ENCODE measurements around the gene ING2. TPM values are rescaled to one million over a fixed set of nuclear protein-coding genes. Genes with fewer than 3 reads are reported as not detected.
"Not testable (repeated sequence)": the region's sequence is repeated elsewhere in the genome, so short reads cannot be mapped to it uniquely, and the experiment has no call there.

Gene ING2, protein sequence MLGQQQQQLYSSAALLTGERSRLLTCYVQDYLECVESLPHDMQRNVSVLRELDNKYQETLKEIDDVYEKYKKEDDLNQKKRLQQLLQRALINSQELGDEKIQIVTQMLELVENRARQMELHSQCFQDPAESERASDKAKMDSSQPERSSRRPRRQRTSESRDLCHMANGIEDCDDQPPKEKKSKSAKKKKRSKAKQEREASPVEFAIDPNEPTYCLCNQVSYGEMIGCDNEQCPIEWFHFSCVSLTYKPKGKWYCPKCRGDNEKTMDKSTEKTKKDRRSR
- 4.8 and 8.1 TPM in 2 replicates for total RNA-seq (2014; rRNA removed; shearing (Covaris generic))

- peak; percentile 49 for DNase-seq (ENCODE audit: low spot score)
Observed at GRCh38 chr4:183504930-183505610, at the start of gene ING2. Gene ING2, plus strand, starts transcription at chr4:183505058. Its CDS starts 138 bp downstream, at chr4:183505196.

DNA sequence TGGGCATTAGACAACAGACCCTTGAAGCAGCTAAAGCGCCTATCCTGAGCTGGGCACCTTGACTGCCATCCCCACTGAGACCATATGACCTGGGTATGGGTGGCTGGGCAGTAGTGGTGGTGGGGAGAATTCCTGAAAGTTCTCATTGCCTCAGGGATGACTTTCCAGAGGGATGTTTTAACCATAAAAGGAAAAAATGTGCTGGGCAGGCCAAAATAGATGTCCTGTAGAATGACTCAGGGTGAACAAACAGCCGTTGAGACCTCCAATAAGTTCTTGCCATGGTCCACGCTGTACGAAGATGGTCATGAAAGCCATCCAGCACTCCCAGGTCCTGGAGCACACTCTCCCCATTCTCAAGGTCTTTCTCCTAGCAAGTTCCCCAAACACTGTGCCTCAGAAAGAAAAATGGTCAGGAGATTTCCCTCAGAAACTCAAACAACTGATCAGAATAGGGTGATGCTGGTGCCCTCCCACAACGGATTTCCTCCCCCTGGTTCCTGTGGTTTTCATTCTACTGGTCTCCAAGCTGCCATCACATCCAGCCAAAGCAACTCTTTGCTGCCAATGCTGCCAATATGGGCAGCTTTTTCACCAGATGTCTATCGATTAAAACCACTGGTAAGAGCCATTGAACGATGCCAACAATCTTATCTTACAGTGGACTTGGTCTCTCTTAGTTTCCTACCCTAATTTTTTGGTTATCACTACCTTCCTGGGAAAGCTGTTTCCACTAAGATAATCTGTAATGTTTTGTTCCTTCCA, 49.2 kb upstream of the ING2 start:
- no peak for DNase-seq (ENCODE audit: low spot score)

DNA sequence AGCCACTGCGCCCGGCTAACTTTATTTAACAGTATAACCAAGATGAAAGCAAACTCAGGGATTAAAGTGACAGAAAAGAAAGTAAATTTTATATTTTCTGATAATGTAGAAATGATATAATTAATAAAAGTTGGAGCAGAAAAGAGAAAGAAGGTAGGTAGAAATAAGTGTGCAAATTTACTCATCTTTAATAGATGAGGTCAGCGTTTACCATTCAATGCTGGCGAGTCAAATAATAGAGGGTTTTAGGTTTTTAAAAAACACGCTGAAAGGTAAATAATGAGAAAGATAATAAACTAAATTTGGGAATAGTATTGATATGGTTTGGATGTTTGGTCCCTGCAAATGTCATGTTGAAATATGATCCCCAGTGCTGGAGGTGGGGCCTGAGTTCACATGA, 46.9 kb upstream of the ING2 start:
- no peak for DNase-seq (ENCODE audit: low spot score)

GRCh38 chr4:183463903-183464619, 40.8 kb upstream of the ING2 start:
- DNase-seq (ENCODE audit: low spot score) = not testable (repeated sequence)

- not testable (repeated sequence) for DNase-seq (ENCODE audit: low spot score)
Observed at GRCh38 chr4:183465879-183466278, 39.0 kb upstream of the ING2 start.

- no peak for DNase-seq (ENCODE audit: low spot score)
Observed at GRCh38 chr4:183467246-183467645, 37.6 kb upstream of the ING2 start.

DNA sequence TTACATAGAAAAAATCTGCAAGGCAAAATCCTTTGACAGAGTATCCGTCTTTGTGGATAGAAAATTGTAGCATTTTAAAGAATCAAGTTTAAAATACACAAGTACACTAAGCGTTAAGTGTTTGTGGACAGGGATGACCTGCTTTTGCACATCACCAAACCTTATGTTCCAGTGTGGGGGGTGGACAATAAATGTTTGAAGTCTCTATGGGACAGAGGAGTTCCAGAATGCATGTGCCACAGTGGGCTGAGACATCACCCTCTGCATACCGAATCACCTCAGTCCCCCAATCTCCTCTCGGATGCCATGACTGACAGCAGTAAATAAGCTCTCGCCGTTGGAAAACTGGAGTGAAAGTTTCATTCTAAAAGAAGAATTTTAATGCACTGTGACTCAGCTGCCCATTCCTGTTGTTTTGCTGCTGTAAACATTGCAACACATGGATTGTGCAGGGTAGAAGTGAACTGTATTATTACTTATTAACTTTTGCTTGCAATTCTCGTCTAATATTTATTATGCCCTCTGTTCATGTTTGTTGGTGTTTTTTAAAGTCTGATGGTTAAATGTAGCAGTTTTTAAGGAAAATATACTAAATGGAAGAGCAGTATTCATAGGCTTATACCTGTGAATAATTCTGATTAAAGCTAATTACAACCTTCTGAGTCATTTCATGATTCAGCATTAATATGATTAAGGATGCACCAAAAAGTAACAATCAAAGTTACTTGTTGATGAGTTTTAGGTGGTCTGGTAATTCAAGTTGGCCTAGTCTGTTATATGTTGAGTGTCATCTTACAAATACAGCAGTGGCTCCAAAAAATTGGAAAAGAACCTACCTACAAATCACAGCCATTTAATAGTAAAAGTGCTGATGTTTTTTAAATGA, 36.4 kb upstream of the ING2 start:
- no peak for DNase-seq (ENCODE audit: low spot score)

DNA sequence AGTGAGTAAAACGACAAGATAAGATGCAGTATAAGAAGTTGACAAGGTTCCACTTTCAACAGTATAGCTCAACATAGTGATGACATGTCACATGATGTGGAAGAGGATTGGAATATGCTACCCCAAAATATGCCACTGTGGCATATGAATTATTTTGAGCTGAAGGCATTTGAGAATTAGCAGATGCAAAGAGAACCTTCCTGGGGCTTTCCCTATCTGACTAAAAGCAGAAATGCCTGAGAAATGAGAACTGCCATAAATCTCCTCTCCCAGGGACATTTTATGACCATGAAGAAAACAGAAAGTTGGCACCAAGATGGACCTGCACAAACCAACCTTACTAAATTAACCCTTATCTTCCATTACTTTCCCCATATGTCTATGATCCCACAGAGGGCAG, 35.6 kb upstream of the ING2 start:
- no peak for DNase-seq (ENCODE audit: low spot score)

DNA sequence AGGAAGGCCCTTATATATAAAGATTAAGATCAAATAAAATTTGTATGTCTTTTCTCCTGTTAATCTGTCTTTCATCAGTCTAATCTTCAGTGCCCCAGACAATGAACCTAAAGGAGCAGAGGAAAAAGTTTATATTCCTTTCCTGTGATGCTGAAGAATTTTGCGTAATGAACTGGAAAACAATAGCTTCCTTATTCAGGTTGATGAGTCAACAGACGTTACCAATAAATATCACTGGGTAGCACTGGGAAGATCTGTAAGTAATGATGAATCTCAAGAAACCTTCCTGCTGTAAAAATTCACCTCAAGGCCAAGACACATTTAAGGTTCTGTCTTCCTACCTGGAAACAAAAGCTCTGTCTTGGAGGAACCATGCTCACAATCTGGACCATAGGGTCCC, 34.9 kb upstream of the ING2 start:
- DNase-seq (ENCODE audit: low spot score) = peak; percentile 43

DNA sequence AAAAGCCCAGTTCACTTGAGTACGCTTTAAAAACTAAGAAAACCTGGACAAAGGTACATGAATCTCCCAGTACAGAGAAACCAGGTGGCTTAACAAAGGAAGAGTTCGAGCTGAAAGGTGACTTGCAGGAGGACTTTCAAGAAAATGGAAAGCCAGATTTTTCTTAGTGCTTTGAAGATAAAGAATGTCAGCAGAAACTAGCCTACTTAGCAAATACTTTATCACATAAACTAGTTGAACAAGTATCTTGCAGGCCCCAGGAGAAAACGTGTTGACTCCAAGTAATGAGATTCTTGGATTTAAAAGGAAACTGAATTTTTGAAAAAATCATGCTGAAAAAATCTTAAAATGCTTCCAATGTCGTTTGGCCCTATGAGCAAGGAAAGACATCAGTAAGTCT, 34.0 kb upstream of the ING2 start:
- no peak for DNase-seq (ENCODE audit: low spot score)

- DNase-seq (ENCODE audit: low spot score) = peak; percentile 80
Observed at GRCh38 chr4:183471946-183472708, 32.7 kb upstream of the ING2 start.

DNA sequence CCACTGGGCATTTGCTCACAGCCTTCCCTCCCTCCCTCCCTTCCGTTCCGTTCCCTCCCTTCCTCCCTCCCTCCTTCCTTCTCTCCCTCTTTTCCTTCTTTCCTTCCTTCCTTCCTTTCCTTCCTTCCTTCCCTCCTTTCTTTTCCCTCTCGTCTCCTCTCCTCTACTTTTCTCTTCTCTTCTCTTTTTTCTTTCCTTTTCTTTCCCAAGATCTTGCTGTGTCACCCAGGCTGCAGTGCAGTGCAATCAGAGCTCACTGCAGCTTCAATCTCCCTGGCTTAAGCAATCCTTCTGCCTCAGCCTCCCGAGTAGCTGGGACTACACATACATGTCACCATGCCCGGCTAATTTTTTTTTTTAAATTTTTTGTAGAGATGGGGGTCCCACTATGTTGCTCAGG, 26.7 kb upstream of the ING2 start:
- DNase-seq (ENCODE audit: low spot score) = no peak

- DNase-seq (ENCODE audit: low spot score) = no peak
Observed at GRCh38 chr4:183478926-183479325, 25.9 kb upstream of the ING2 start.

- not testable (repeated sequence) for DNase-seq (ENCODE audit: low spot score)
Observed at GRCh38 chr4:183482515-183483095, 22.3 kb upstream of the ING2 start.

DNA sequence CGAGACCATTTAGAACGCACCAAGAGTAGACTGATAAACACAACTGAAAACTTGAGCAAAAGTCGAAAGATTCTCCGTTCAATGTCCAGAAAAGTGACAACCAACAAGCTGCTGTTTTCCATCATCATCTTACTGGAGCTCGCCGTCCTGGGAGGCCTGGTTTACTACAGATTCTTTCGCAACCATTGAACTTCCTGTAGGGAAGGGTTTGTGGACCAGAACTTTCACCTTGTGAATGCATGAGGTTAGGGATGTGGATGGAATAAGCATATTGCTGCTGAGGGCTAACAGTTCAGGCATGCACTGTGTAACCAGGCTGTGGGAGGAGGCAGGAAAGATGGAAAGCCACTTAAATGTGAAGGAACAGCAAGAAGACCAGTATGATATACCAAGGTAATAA, 20.9 kb upstream of the ING2 start:
- DNase-seq (ENCODE audit: low spot score) = no peak

- DNase-seq (ENCODE audit: low spot score) = no peak
Observed at GRCh38 chr4:183485411-183486160, 19.3 kb upstream of the ING2 start.

- no peak for DNase-seq (ENCODE audit: low spot score)
Observed at GRCh38 chr4:183492791-183493222, 12.1 kb upstream of the ING2 start.

GRCh38 chr4:183493246-183493645, 11.6 kb upstream of the ING2 start:
- DNase-seq (ENCODE audit: low spot score) = no peak

- DNase-seq (ENCODE audit: low spot score) = no peak
Observed at GRCh38 chr4:183495184-183495583, 9.7 kb upstream of the ING2 start.

Measured in HT-29 (cell line).